ENCODE results near the gene VAMP1.

GRCh38 chr12:6470375-6471163, at the start of gene VAMP1:
- TF ChIP-seq SP1 (IDR thresholded peaks at IDR 0.05), result no peak
- TF ChIP-seq BHLHE40 (IDR thresholded peaks at IDR 0.05; ENCODE audit: borderline replicate concordance), result no peak
- no peak for TF ChIP-seq SUZ12 (IDR thresholded peaks at IDR 0.05)
